ENCODE results near the gene MPHOSPH8. TPM values are rescaled to one million over a fixed set of nuclear protein-coding genes. Genes with fewer than 3 reads are reported as not detected.

The MPHOSPH8 gene
- total RNA-seq, 4 donors from 2014 or later: 41.2 to 53.8 (median 49.3) TPM

GRCh38 chr13:19713186-19713965 lies 79.9 kb downstream of the MPHOSPH8 start:
- 71 to 78% methylated on average over 10 of the region's 10 CpGs for WGBS, 2 donors
- Histone ChIP-seq H3K27ac (no peak overlapping the region), H3K36me3 (peaks cover 0 to 16% (median 0%) of the 10 kb centered on the region in 3 donors), H3K9me3 (no peaks in the 10 kb centered on the region), H3K4me1 (no peaks in the 10 kb centered on the region), H3K27me3 (no peaks in the 10 kb centered on the region), H3K4me3 (no peak overlapping the region)
- DNase-seq (ENCODE audit: low spot score in 2 of 2): no peak
- TF ChIP-seq POLR2A (IDR thresholded peaks at IDR 0.05) (no peak), EP300 (IDR thresholded peaks at IDR 0.05) (no peak), CTCF (IDR thresholded peaks at IDR 0.05) (no peak)

- 88 to 92% methylated on average over 2 of the region's 2 CpGs for WGBS, 2 donors
- Histone ChIP-seq H3K27ac (no peak overlapping the region), H3K4me3 (no peak overlapping the region), H3K27me3 (no peaks in the 10 kb centered on the region), H3K9me3 (no peaks in the 10 kb centered on the region), H3K4me1 (no peaks in the 10 kb centered on the region), H3K36me3 (peaks cover 0 to 33% (median 0%) of the 10 kb centered on the region in 3 donors)
- TF ChIP-seq POLR2A (IDR thresholded peaks at IDR 0.05) (no peak), EP300 (IDR thresholded peaks at IDR 0.05) (no peak), CTCF (IDR thresholded peaks at IDR 0.05) (no peak)
- no peak for DNase-seq (ENCODE audit: low spot score in 2 of 2)
These were observed 86.6 kb downstream of the MPHOSPH8 start for GRCh38 chr13:19720039-19720438.

Other genes with a start within 250 kb of the MPHOSPH8 start
- 1 to 10 TPM in 1 of 4 donors, not detected in 3; 2.0 TPM for gene TPTE2, start 72.1 kb upstream of the MPHOSPH8 start, total RNA-seq
- 100 to 1,000 TPM in 1 of 4 donors, 10 to 100 TPM in 3; 61.0 to 108 (median 82.0) TPM for gene PSPC1, start 149.3 kb downstream of the MPHOSPH8 start, total RNA-seq
- 10 to 100 TPM; 14.4 to 24.0 (median 19.3) TPM for gene ZMYM5, start 230.0 kb downstream of the MPHOSPH8 start, total RNA-seq

Data from tibial nerve (tissue), 4 donors.